Hepatocyte (in vitro differentiated cells): ENCODE measurements around the gene COL15A1. TPM values are rescaled to one million over a fixed set of nuclear protein-coding genes. Genes with fewer than 3 reads are reported as not detected.

ENCODE experiments used
- DNase-seq: peaks from one replicate; pipeline ENCODE4 v3.0.0-alpha.2; 2016; ENCODE audit warnings: low spot score
- H2AFZ ChIP-seq: fragments of 200-600 bp; sonication (generic); 2 replicates; pipeline ENCODE4 v1.6.0; 2016; ENCODE audit warnings: antibody characterized with exemption, mild to moderate bottlenecking
- H3K27ac ChIP-seq: fragments of 200-600 bp; sonication (generic); 2 replicates; pipeline ENCODE4 v1.5.1; 2016; ENCODE audit warnings: mild to moderate bottlenecking
- H3K27me3 ChIP-seq: fragments of 200-600 bp; sonication (generic); 2 replicates; pipeline ENCODE4 v1.6.1; 2016
- H3K36me3 ChIP-seq: fragments of 200-600 bp; sonication (generic); replicated peaks from 2 replicates; pipeline ENCODE4 v1.5.1; 2016; ENCODE audit warnings: low read depth; ENCODE audit not compliant: insufficient read depth
- H3K4me1 ChIP-seq: fragments of 200-600 bp; sonication (generic); 2 replicates; pipeline ENCODE4 v1.5.1; 2016; ENCODE audit warnings: mild to moderate bottlenecking, moderate library complexity; ENCODE audit not compliant: insufficient read depth
- H3K4me2 ChIP-seq: fragments of 200-600 bp; sonication (generic); 2 replicates; pipeline ENCODE4 v1.6.0; 2016
- H3K4me3 ChIP-seq: fragments of 200-600 bp; sonication (generic); 2 replicates; pipeline ENCODE4 v1.5.1; 2016; ENCODE audit warnings: mild to moderate bottlenecking
- H3K79me2 ChIP-seq: fragments of 200-600 bp; sonication (generic); 2 replicates; pipeline ENCODE4 v1.6.0; 2017; ENCODE audit warnings: mild to moderate bottlenecking
- H3K9me2 ChIP-seq: fragments of 200-600 bp; sonication (generic); replicated peaks from 2 replicates; pipeline ENCODE4 v1.6.0; 2017; ENCODE audit warnings: mild to moderate bottlenecking; ENCODE audit not compliant: insufficient read depth
- H3K9me3 ChIP-seq: fragments of 200-600 bp; sonication (generic); 2 replicates; pipeline ENCODE4 v1.5.1; 2016; ENCODE audit warnings: low read depth, mild to moderate bottlenecking
- H4K20me1 ChIP-seq: fragments of 200-600 bp; sonication (generic); 2 replicates; pipeline ENCODE4 v1.6.0; 2016; ENCODE audit warnings: mild to moderate bottlenecking; ENCODE audit not compliant: insufficient read depth, poor library complexity, severe bottlenecking
- CTCF ChIP-seq: fragments of 200-600 bp; sonication (generic); IDR thresholded peaks from 2 replicates; pipeline ENCODE4 v1.5.1; 2016; ENCODE audit warnings: antibody characterized with exemption, mild to moderate bottlenecking; ENCODE audit not compliant: poor library complexity
- EZH2 ChIP-seq: fragments of 200-600 bp; sonication (generic); IDR thresholded peaks from 2 replicates; pipeline ENCODE4 v1.6.1; 2016; ENCODE audit warnings: antibody characterized with exemption, mild to moderate bottlenecking, borderline replicate concordance
- EZH2phosphoT487 ChIP-seq: fragments of 200-600 bp; sonication (generic); IDR thresholded peaks from one replicate; pipeline ENCODE4 v1.6.1; 2018; ENCODE audit warnings: antibody characterized with exemption, mild to moderate bottlenecking, low read depth, moderate library complexity; ENCODE audit not compliant: unreplicated experiment, severe bottlenecking
- WGBS: methylation state at CpG from one replicate; pipeline ENCODE4 v1.1.6; 2016; ENCODE audit warnings: low lambda C conversion rate; ENCODE audit errors: missing lambda C conversion rate; 5-methylcytosine and 5-hydroxymethylcytosine counted together
- polyA plus RNA-seq: library from polyadenylated mRNA; unstranded; fragments of >200 nt; fragmentation: Nextera tagmentation; extraction: Ambion mirVana; gene quantifications from 2 replicates; pipeline ENCODE4 v1.2.1, GENCODE V29; 2016
- total RNA-seq: library from RNA; depleted of rRNA; stranded (reverse); fragments of >200 nt; gene quantifications from 2 replicates; pipeline ENCODE4 v1.2.3, GENCODE V29; 2014

COL15A1 gene
- total and polyA plus RNA-seq, 2 experiments from 2014 or later: 97.6 to 106 TPM

- Histone ChIP-seq H3K27me3 (no peaks in the 10 kb centered on the region), H2AFZ (no peak overlapping the region), H3K36me3 (no peaks in the 10 kb centered on the region), H3K79me2 (no peaks in the 10 kb centered on the region), H3K9me2 (no peaks in the 10 kb centered on the region), H3K27ac (peak overlapping the region; percentile 20), H4K20me1 (no peaks in the 10 kb centered on the region), H3K4me3 (no peak overlapping the region), H3K4me2 (no peak overlapping the region), H3K9me3 (peaks cover 4% of the 10 kb centered on the region), H3K4me1 (peaks cover 4% of the 10 kb centered on the region)
- no peak for DNase-seq
- WGBS: 74% methylated on average over 4 of the region's 4 CpGs
- no peak for TF ChIP-seq EZH2phosphoT487
- TF ChIP-seq CTCF: no peak
- TF ChIP-seq EZH2: no peak
These were observed 69.8 kb downstream of the COL15A1 start for GRCh38 chr9:99013550-99013949.

GRCh38 chr9:99015448-99015847, 71.7 kb downstream of the COL15A1 start:
- no peak overlapping the region for H3K27ac ChIP-seq
- H3K4me2 ChIP-seq: no peak overlapping the region
- H2AFZ ChIP-seq: no peak overlapping the region
- no peaks in the 10 kb centered on the region for H3K36me3 ChIP-seq
- H3K79me2 ChIP-seq: no peaks in the 10 kb centered on the region
- H3K27me3 ChIP-seq: no peaks in the 10 kb centered on the region
- no peaks in the 10 kb centered on the region for H4K20me1 ChIP-seq
- WGBS: 92% methylated on average over 3 of the region's 3 CpGs
- no peaks in the 10 kb centered on the region for H3K9me3 ChIP-seq
- H3K9me2 ChIP-seq: no peaks in the 10 kb centered on the region
- H3K4me3 ChIP-seq: no peak overlapping the region
- H3K4me1 ChIP-seq: peaks cover 7% of the 10 kb centered on the region
- TF ChIP-seq EZH2phosphoT487 (no peak), EZH2 (no peak), CTCF (no peak)
- DNase-seq: no peak

GRCh38 chr9:99015890-99016289, 72.2 kb downstream of the COL15A1 start:
- Histone ChIP-seq H3K9me2 (no peaks in the 10 kb centered on the region), H3K27me3 (no peaks in the 10 kb centered on the region), H3K36me3 (no peaks in the 10 kb centered on the region), H4K20me1 (no peaks in the 10 kb centered on the region), H3K79me2 (no peaks in the 10 kb centered on the region), H3K4me1 (peaks cover 7% of the 10 kb centered on the region), H3K27ac (no peak overlapping the region), H3K4me3 (no peak overlapping the region), H3K4me2 (no peak overlapping the region), H3K9me3 (no peaks in the 10 kb centered on the region), H2AFZ (no peak overlapping the region)
- 85% methylated on average over 4 of the region's 4 CpGs for WGBS
- no peak for TF ChIP-seq EZH2
- no peak for TF ChIP-seq EZH2phosphoT487
- no peak for TF ChIP-seq CTCF
- DNase-seq: no peak
